ENCODE results near the gene GSG1L. TPM values are rescaled to one million over a fixed set of nuclear protein-coding genes. Genes with fewer than 3 reads are reported as not detected.

The GSG1L gene
- polyA plus RNA-seq, 3 donors: 0.35 to 0.75 (median 0.48) TPM

- DNase-seq (ENCODE audit: low read depth in 3 of 3, low spot score in 2 of 3): no peak
Observed at GRCh38 chr16:27867122-27868110, 196.1 kb downstream of the GSG1L start.

GRCh38 chr16:27863377-27863776 is 200.1 kb downstream of the GSG1L start:
- DNase-seq (ENCODE audit: low read depth in 3 of 3, low spot score in 2 of 3): no peak

GRCh38 chr16:27862953-27863352 is 200.6 kb downstream of the GSG1L start:
- no peak for DNase-seq (ENCODE audit: low read depth in 3 of 3, low spot score in 2 of 3)

GRCh38 chr16:27860091-27860490 is 203.4 kb downstream of the GSG1L start:
- no peak for DNase-seq (ENCODE audit: low read depth in 3 of 3, low spot score in 2 of 3)

- DNase-seq (ENCODE audit: low read depth in 3 of 3, low spot score in 2 of 3): no peak
Observed at GRCh38 chr16:27859020-27859419, 204.5 kb downstream of the GSG1L start.

GRCh38 chr16:27853651-27854050 is 209.9 kb downstream of the GSG1L start:
- DNase-seq (ENCODE audit: low read depth in 3 of 3, low spot score in 2 of 3): no peak

- no peak for DNase-seq (ENCODE audit: low read depth in 3 of 3, low spot score in 2 of 3)
Observed at GRCh38 chr16:27853101-27853500, 210.4 kb downstream of the GSG1L start.

GRCh38 chr16:27852681-27853080 is 210.8 kb downstream of the GSG1L start:
- DNase-seq (ENCODE audit: low read depth in 3 of 3, low spot score in 2 of 3): no peak

- no peak for DNase-seq (ENCODE audit: low read depth in 3 of 3, low spot score in 2 of 3)
Observed at GRCh38 chr16:27852116-27852515, 211.4 kb downstream of the GSG1L start.

- DNase-seq (ENCODE audit: low read depth in 3 of 3, low spot score in 2 of 3): no peak
Observed at GRCh38 chr16:27851586-27851985, 211.9 kb downstream of the GSG1L start.

GRCh38 chr16:27849621-27850020 is 213.9 kb downstream of the GSG1L start:
- DNase-seq (ENCODE audit: low read depth in 3 of 3, low spot score in 2 of 3): no peak

GRCh38 chr16:27847030-27847550 is 216.4 kb downstream of the GSG1L start:
- DNase-seq (ENCODE audit: low read depth in 3 of 3, low spot score in 2 of 3): no peak

GRCh38 chr16:27844826-27845225 is 218.7 kb downstream of the GSG1L start:
- DNase-seq (ENCODE audit: low read depth in 3 of 3, low spot score in 2 of 3): no peak

GRCh38 chr16:27843800-27844199 is 219.7 kb downstream of the GSG1L start:
- no peak for DNase-seq (ENCODE audit: low read depth in 3 of 3, low spot score in 2 of 3)

- DNase-seq (ENCODE audit: low read depth in 3 of 3, low spot score in 2 of 3): no peak
Observed at GRCh38 chr16:27841911-27842310, 221.6 kb downstream of the GSG1L start.

- no peak for DNase-seq (ENCODE audit: low read depth in 3 of 3, low spot score in 2 of 3)
Observed at GRCh38 chr16:27841061-27841801, 222.3 kb downstream of the GSG1L start.

- DNase-seq (ENCODE audit: low read depth in 3 of 3, low spot score in 2 of 3): no peak
Observed at GRCh38 chr16:27840311-27841060, 223.0 kb downstream of the GSG1L start.

GRCh38 chr16:27839419-27839818 is 224.1 kb downstream of the GSG1L start:
- DNase-seq (ENCODE audit: low read depth in 3 of 3, low spot score in 2 of 3): no peak

GRCh38 chr16:27838536-27839175 is 224.9 kb downstream of the GSG1L start:
- no peak for DNase-seq (ENCODE audit: low read depth in 3 of 3, low spot score in 2 of 3)

- DNase-seq (ENCODE audit: low read depth in 3 of 3, low spot score in 2 of 3): no peak
Observed at GRCh38 chr16:27829975-27830374, 233.5 kb downstream of the GSG1L start.

Measured in right renal cortex interstitium (tissue), 3 donors.